H1 (cell line): ENCODE data around the gene GABRR2. TPM values are rescaled to one million over a fixed set of nuclear protein-coding genes. Genes with fewer than 3 reads are reported as not detected.
A peak's percentile ranks its signal among the peaks of the same experiment; 100 is the strongest.

Experiments
- CTCF ChIA-PET: fragments of 300-600 bp; sonication (Branson Sonifier 250); formaldehyde crosslinking; loops from one replicate; lab custom pipeline; 2021; ENCODE audit not compliant: partially characterized antibody; lab: Charles Lee
- POLR2A ChIA-PET: fragments of 300-600 bp; sonication (Branson Sonifier 250); formaldehyde crosslinking; loops from one replicate; lab custom pipeline; 2021; ENCODE audit warnings: inconsistent platforms; ENCODE audit not compliant: partially characterized antibody; lab: Charles Lee
- DNase-seq, 2 experiments: peaks; one replicate each; pipeline versions ENCODE4 v3.0.0 to v3.0.0-alpha.2; 2010 to 2022; ENCODE audit warnings: low spot score in 2 of 2, low read depth in 1 of 2, mixed read lengths in 1 of 2
- FAIRE-seq: peaks from 2 replicates; lab custom pipeline; 2011; peaks lifted over from hg19 to GRCh38; lab: Jason Lieb, UNC
- H2AFZ ChIP-seq: 2 replicates; pipeline ENCODE4 v1.8.1; 2012; ENCODE audit warnings: low read length, inconsistent platforms
- H2AK5ac ChIP-seq: 2 replicates; pipeline ENCODE4 v1.6.1; 2013; ENCODE audit warnings: low read depth, low read length
- H2BK120ac ChIP-seq: replicated peaks from 2 replicates; pipeline ENCODE3; 2013; ENCODE audit warnings: low read depth, low read length, inconsistent platforms
- H2BK12ac ChIP-seq: 2 replicates; pipeline ENCODE4 v1.6.1; 2013; ENCODE audit warnings: low read depth, low read length
- H2BK15ac ChIP-seq: 2 replicates; pipeline ENCODE4 v1.6.1; 2013; ENCODE audit warnings: low read length
- H2BK20ac ChIP-seq: 2 replicates; pipeline ENCODE4 v1.6.1; 2013; ENCODE audit warnings: low read length
- H2BK5ac ChIP-seq: 2 replicates; pipeline ENCODE4 v1.6.1; 2013; ENCODE audit warnings: low read depth, low read length
- H3K14ac ChIP-seq: 2 replicates; pipeline ENCODE4 v1.6.1; 2013; ENCODE audit warnings: inconsistent platforms; ENCODE audit not compliant: insufficient read length
- H3K18ac ChIP-seq: 2 replicates; pipeline ENCODE4 v1.6.1; 2013; ENCODE audit warnings: low read length; ENCODE audit errors: extremely low read depth
- H3K23ac ChIP-seq: 2 replicates; pipeline ENCODE4 v1.6.1; 2013; ENCODE audit warnings: inconsistent platforms; ENCODE audit not compliant: insufficient read length
- H3K23me2 ChIP-seq: 2 replicates; pipeline ENCODE4 v1.6.1; 2013; ENCODE audit warnings: low read depth, low read length
- H3K27ac ChIP-seq: 2 replicates; pipeline ENCODE4 v1.6.1; 2011; ENCODE audit warnings: low read depth, low read length, inconsistent platforms
- H3K27me3 ChIP-seq, 4 experiments: replicated peaks in 1 of 4; 1 replicate in 1 of 4; 2 replicates in 3 of 4; pipeline versions ENCODE4 v1.6.1 to v1.8.1; 2011 to 2013; ENCODE audit warnings: low read length in 3 of 4, mild to moderate bottlenecking in 3 of 4, inconsistent platforms in 2 of 4, mixed read lengths in 2 of 4, moderate library complexity in 1 of 4; ENCODE audit not compliant: control insufficient read depth in 3 of 4, insufficient read depth in 3 of 4; ENCODE audit errors: extremely low read depth in 1 of 4
- H3K36me3 ChIP-seq, 4 experiments: 2 replicates each; pipeline versions ENCODE4 v1.6.1 to v1.8.1; 2011 to 2013; ENCODE audit warnings: mild to moderate bottlenecking in 4 of 4, low read length in 3 of 4, moderate library complexity in 2 of 4, control low read depth in 1 of 4, inconsistent platforms in 1 of 4; ENCODE audit not compliant: insufficient read depth in 4 of 4, control insufficient read depth in 2 of 4
- H3K4ac ChIP-seq: replicated peaks from 2 replicates; pipeline ENCODE3; 2013; ENCODE audit warnings: low read length, low read depth, mixed read lengths, inconsistent platforms; ENCODE audit not compliant: insufficient read length
- H3K4me1 ChIP-seq, 4 experiments: replicated peaks in 1 of 4; 1 replicate in 1 of 4; 2 replicates in 3 of 4; pipeline versions ENCODE4 v1.6.1 to v1.8.1; 2011 to 2013; ENCODE audit warnings: low read length in 3 of 4, inconsistent platforms in 2 of 4, mixed read lengths in 1 of 4; ENCODE audit not compliant: insufficient read depth in 4 of 4, control insufficient read depth in 3 of 4
- H3K4me2 ChIP-seq, 2 experiments: 2 replicates each; pipeline versions ENCODE4 v1.6.1 to v1.8.1; 2011 to 2013; ENCODE audit warnings: low read depth in 2 of 2, low read length in 2 of 2, control low read depth in 1 of 2, inconsistent platforms in 1 of 2, mild to moderate bottlenecking in 1 of 2; ENCODE audit not compliant: insufficient read depth in 1 of 2
- H3K4me3 ChIP-seq, 4 experiments: fragments of 200-600, 300-600 bp in 1 of 4; sonication (generic), shearing (Covaris generic), sonication (Bioruptor Twin) in 1 of 4; 2 replicates each; pipeline versions ENCODE4 v1.5.1 to v1.8.1; 2011 to 2016; ENCODE audit warnings: low read length in 4 of 4, low read depth in 3 of 4, control low read depth in 2 of 4, inconsistent platforms in 2 of 4, mild to moderate bottlenecking in 2 of 4, mixed read lengths in 1 of 4, moderate library complexity in 1 of 4; ENCODE audit not compliant: insufficient read depth in 2 of 4; ENCODE audit errors: extremely low read depth in 1 of 4
- H3K56ac ChIP-seq: replicated peaks from 2 replicates; pipeline ENCODE3; 2013; ENCODE audit warnings: low read depth, mild to moderate bottlenecking, mixed read lengths, low read length, inconsistent platforms; ENCODE audit not compliant: insufficient read length
- H3K79me1 ChIP-seq: 2 replicates; pipeline ENCODE4 v1.6.1; 2013; ENCODE audit warnings: low read depth, low read length, control low read depth
- H3K79me2 ChIP-seq, 2 experiments: 2 replicates each; pipeline versions ENCODE4 v1.6.1 to v1.8.1; 2012 to 2013; ENCODE audit warnings: low read length in 2 of 2, mild to moderate bottlenecking in 2 of 2, inconsistent platforms in 1 of 2; ENCODE audit not compliant: insufficient read depth in 2 of 2, control insufficient read depth in 1 of 2
- H3K9ac ChIP-seq, 4 experiments: replicated peaks in 1 of 4; 1 replicate in 1 of 4; 2 replicates in 3 of 4; pipeline versions ENCODE4 v1.6.1 to v1.8.1; 2011 to 2013; ENCODE audit warnings: low read depth in 3 of 4, low read length in 3 of 4, control low read depth in 2 of 4, mild to moderate bottlenecking in 2 of 4, moderate library complexity in 2 of 4, inconsistent platforms in 1 of 4; ENCODE audit errors: extremely low read depth in 1 of 4
- H3K9me3 ChIP-seq, 2 experiments: 2 replicates each; pipeline versions ENCODE4 v1.6.1 to v1.8.1; 2012 to 2013; ENCODE audit warnings: mild to moderate bottlenecking in 2 of 2, moderate library complexity in 2 of 2, control low read depth in 1 of 2, inconsistent platforms in 1 of 2, low read depth in 1 of 2, low read length in 1 of 2, mixed read lengths in 1 of 2; ENCODE audit not compliant: insufficient read depth in 2 of 2
- H4K20me1 ChIP-seq, 2 experiments: replicated peaks in 1 of 2; 2 replicates each; pipeline versions ENCODE3 to v1.8.1; 2011 to 2013; ENCODE audit warnings: inconsistent platforms in 2 of 2, low read length in 2 of 2, mild to moderate bottlenecking in 1 of 2; ENCODE audit not compliant: insufficient read depth in 2 of 2, control insufficient read depth in 1 of 2
- H4K5ac ChIP-seq: 2 replicates; pipeline ENCODE4 v1.6.1; 2013; ENCODE audit warnings: low read length, low read depth, mixed read lengths, inconsistent platforms; ENCODE audit not compliant: insufficient read length
- H4K8ac ChIP-seq: 2 replicates; pipeline ENCODE4 v1.8.0; 2013; ENCODE audit warnings: mild to moderate bottlenecking, moderate library complexity, low read length, inconsistent platforms; ENCODE audit not compliant: insufficient read depth; ENCODE audit errors: extremely low read depth
- H4K91ac ChIP-seq: replicated peaks from 2 replicates; pipeline ENCODE3; 2013; ENCODE audit warnings: low read length, mixed read lengths, inconsistent platforms; ENCODE audit not compliant: insufficient read length
- ATF3 ChIP-seq: IDR thresholded peaks from 2 replicates; pipeline ENCODE4 v1.6.1; 2011; ENCODE audit warnings: low read depth, mild to moderate bottlenecking, low read length; ENCODE audit not compliant: insufficient read depth
- CTCF ChIP-seq, 3 experiments: IDR thresholded peaks; 1 replicate in 2 of 3; 2 replicates in 1 of 3; pipeline versions ENCODE4 v1.5.1 to v1.6.1; 2011; ENCODE audit warnings: low read length in 3 of 3, mild to moderate bottlenecking in 3 of 3, inconsistent platforms in 2 of 3, low read depth in 1 of 3, moderate library complexity in 1 of 3; ENCODE audit not compliant: insufficient read depth in 1 of 3; ENCODE audit errors: control extremely low read depth in 1 of 3
- NRF1 ChIP-seq: IDR thresholded peaks from 2 replicates; pipeline ENCODE4 v1.6.1; 2011; ENCODE audit warnings: mild to moderate bottlenecking, low read depth, low read length, improper control_type of control experiment
- RAD21 ChIP-seq, 2 experiments: IDR thresholded peaks in 1 of 2; conservative IDR thresholded peaks in 1 of 2; 2 replicates each; pipeline ENCODE4 v1.6.1; 2011; ENCODE audit warnings: low read depth in 2 of 2, low read length in 2 of 2, improper control_type of control experiment in 1 of 2, inconsistent platforms in 1 of 2, mild to moderate bottlenecking in 1 of 2, moderate library complexity in 1 of 2
- SIX5 ChIP-seq: IDR thresholded peaks from 2 replicates; pipeline ENCODE4 v1.6.1; 2011; ENCODE audit warnings: mild to moderate bottlenecking, low read depth, low read length
- WGBS, 2 experiments: shearing (Covaris generic) in 1 of 2; methylation state at CpG; one replicate each; pipeline versions ENCODE4 v1.1.6 to v1.1.7; 2013 to 2015; ENCODE audit warnings: low lambda C conversion rate in 2 of 2, mixed read lengths in 2 of 2, inconsistent platforms in 1 of 2, low coverage in 1 of 2, missing lambda C conversion rate in 1 of 2; ENCODE audit not compliant: insufficient replicate concordance in 2 of 2, insufficient coverage in 1 of 2, insufficient read length in 1 of 2; ENCODE audit errors: extremely low coverage in 1 of 2, missing lambda C conversion rate in 1 of 2; 5-methylcytosine and 5-hydroxymethylcytosine counted together
- polyA plus RNA-seq, 7 experiments: library from polyadenylated mRNA; depleted of rRNA in 3 of 7; stranded (reverse) in 5 of 7; unstranded in 2 of 7; fragments of >200 nt in 5 of 7; fragments of 200-250 nt in 2 of 7; gene quantifications; 1 replicate in 5 of 7; 2 replicates in 1 of 7; 4 replicates in 1 of 7; pipeline versions ENCODE4 v1.2.1 to v1.2.3, GENCODE V29; 2011 to 2013; ENCODE audit warnings: missing spikeins in 2 of 7, mixed read lengths in 2 of 7
- total RNA-seq: library from RNA; stranded (reverse); fragmentation: NEBNext Ultra II Directional; extraction: Animal tissue kit (Norgen Biotek cat#: 25700); gene quantifications from 2 replicates; pipeline ENCODE4 v1.2.1, GENCODE V29; 2021
- TF ChIP-seq, protein P1 (sequence below): IDR thresholded peaks from 2 replicates; pipeline ENCODE4 v1.6.1; 2012; ENCODE audit warnings: inconsistent platforms

Gene GABRR2
- total and polyA plus RNA-seq, 2 of the 8 experiments (the other 6 are each of a cell fraction or from before 2014, with no cell fraction given): not detected

- Histone ChIP-seq H4K91ac (no peak overlapping the region), H3K9ac (no peak overlapping the region), H3K79me2 (no peaks in the 10 kb centered on the region), H3K18ac (no peak overlapping the region), H3K14ac (no peak overlapping the region), H3K27ac (no peak overlapping the region), H2AFZ (peak overlapping the region; percentile 46; the same call in 1 of the 2 replicates), H2BK5ac (no peak overlapping the region), H3K4ac (no peak overlapping the region), H3K9me3 (no peaks in the 10 kb centered on the region), H3K79me1 (no peaks in the 10 kb centered on the region), H2BK20ac (no peak overlapping the region), H2BK12ac (no peak overlapping the region), H3K36me3 (no peaks in the 10 kb centered on the region), H3K23me2 (no peaks in the 10 kb centered on the region; the same call in 1 of the 2 replicates), H4K5ac (no peak overlapping the region), H2AK5ac (no peak overlapping the region), H3K4me1 (no peaks in the 10 kb centered on the region), H3K23ac (no peak overlapping the region), H2BK15ac (no peak overlapping the region), H3K4me3 (no peak overlapping the region), H2BK120ac (no peak overlapping the region), H4K8ac (no peak overlapping the region), H3K4me2 (no peak overlapping the region; a peak in 1 of 4 replicates), H3K27me3 (no peaks in the 10 kb centered on the region; a peak in 1 of 7 replicates), H3K56ac (no peak overlapping the region), H4K20me1 (no peaks in the 10 kb centered on the region)
- ChIA-PET CTCF (interaction anchor here (0.6 to 11.3 kb wide), 12 partner anchors 8 to 253 kb away, joined by 3 to 133 read pairs (median 3); no protein-coding TSS in a partner anchor), POLR2A (interaction anchor here (0.6 to 0.8 kb wide), 2 partner anchors 12 to 43 kb away, joined by 3 read pairs; no protein-coding TSS in a partner anchor)
- DNase-seq: no peak
- no peak for TF ChIP-seq RAD21 (IDR thresholded peaks at IDR 0.05 in 1 of 2, conservative IDR thresholded peaks at IDR 0.05 in 1 of 2; ENCODE audit: low read depth in 2 of 2, low read length in 2 of 2)
- TF ChIP-seq ATF3: no peak
- TF ChIP-seq SIX5: no peak
- TF ChIP-seq CTCF (IDR thresholded peaks at IDR 0.05; ENCODE audit: control extremely low read depth in 1 of 3, insufficient read depth in 1 of 3, low read depth in 1 of 3, low read length in 3 of 3): no peak
- TF ChIP-seq NRF1: no peak
- TF ChIP-seq, protein P1, sequence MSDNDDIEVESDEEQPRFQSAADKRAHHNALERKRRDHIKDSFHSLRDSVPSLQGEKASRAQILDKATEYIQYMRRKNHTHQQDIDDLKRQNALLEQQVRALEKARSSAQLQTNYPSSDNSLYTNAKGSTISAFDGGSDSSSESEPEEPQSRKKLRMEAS: 0 out of 2 replicates have a peak, but pooled peaks have one; percentile 33
- WGBS, 2 experiments: 30% methylated on average over 1 of the region's 1 CpG; no CpG with 5 or more reads in 1 of the 2 experiments
- no peak for FAIRE-seq
Measured at GRCh38 chr6:89359561-89359960, 44.5 kb upstream of the GABRR2 start.
